ENCODE measurements around the gene ANP32E.
"Not testable (repeated sequence)": the region's sequence is repeated elsewhere in the genome, so short reads cannot be mapped to it uniquely, and the experiment has no call there.

ANP32E gene

DNA sequence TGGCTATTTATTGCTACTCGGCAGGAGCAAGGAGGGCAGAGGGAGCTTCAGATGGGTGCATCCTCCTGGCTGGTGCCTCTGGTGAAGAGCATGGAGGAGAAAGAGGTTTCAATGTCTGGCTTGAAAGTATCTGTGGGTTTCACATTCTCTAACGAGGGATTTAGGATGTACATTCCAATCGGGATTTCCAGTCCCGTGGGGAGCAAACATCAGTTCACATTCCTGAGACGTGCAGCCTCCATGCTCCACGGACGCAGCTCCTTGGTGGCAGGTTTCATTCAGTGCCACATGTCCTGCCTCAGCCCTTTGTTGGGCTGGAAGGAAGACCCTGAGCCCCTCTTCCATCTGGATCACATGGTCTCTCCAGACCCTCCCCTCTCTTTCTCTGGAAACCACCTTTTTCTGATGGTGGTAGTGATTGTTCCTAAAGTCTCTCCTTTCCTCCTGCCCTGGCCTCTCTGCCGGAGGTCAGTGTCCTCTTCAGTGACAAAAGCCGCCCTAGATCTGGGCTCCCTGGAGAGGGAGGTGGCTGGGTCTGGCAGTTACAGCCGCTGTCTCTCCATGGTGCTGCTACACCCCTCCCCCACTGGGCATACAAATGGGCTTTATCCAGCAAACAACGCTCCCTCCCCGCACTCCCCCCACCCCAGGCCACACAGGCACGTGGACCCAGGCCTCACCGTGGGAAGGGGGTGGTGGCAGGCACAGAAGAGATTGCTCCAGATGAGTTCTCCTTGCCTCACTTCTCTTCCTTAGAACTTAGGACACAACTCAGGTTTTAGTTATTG, 20.8 kb upstream of the ANP32E start:
- peak; percentile 75 for DNase-seq

DNA sequence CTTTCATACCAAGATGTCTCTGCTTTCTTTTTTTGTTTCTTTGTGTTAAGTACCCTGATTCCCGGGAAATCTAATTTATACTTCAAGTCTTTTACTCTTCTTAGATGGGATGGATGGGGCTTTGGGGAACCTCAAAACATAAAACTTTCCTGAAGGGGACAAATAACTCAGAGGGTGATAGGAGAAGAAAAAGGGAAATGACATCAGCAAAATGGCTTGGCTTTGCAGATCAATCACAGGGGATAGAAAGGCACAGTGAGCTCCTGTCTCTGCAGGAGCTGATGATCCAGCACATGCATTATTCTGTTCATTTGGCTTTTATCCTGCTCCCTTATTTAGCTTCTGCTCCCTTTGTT, 20.3 kb upstream of the ANP32E start:
- no peak for DNase-seq

DNA sequence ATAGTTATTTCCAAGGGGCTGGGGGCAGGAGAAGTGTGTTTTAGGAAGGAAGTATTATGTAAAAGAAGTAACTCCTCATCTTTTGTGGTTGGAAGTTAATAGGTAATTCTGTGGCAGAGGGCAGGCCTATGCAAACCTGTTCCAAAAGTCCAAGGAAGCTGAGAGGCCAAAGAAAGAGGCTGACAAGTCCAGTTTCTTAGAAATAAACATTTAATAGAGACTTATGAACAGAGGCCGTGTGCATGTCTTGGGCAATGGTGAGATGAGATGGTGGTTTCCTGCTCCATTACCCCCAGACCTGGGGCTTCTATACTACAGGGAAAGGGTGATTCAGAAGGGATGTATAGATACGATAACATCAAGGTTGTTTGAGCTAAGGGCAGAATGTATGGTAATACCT, 14.0 kb upstream of the ANP32E start:
- DNase-seq, result no peak

- DNase-seq, result no peak
These were observed 7.1 kb upstream of the ANP32E start for GRCh38 chr1:150243003-150243402.

GRCh38 chr1:150237746-150238145, 1.8 kb upstream of the ANP32E start:
- DNase-seq, result no peak

- DNase-seq, result not testable (repeated sequence)
These were observed 1.3 kb upstream of the ANP32E start for GRCh38 chr1:150237176-150237575.

- DNase-seq, result no peak
These were observed 745 bp upstream of the ANP32E start for GRCh38 chr1:150236614-150237100.

DNA sequence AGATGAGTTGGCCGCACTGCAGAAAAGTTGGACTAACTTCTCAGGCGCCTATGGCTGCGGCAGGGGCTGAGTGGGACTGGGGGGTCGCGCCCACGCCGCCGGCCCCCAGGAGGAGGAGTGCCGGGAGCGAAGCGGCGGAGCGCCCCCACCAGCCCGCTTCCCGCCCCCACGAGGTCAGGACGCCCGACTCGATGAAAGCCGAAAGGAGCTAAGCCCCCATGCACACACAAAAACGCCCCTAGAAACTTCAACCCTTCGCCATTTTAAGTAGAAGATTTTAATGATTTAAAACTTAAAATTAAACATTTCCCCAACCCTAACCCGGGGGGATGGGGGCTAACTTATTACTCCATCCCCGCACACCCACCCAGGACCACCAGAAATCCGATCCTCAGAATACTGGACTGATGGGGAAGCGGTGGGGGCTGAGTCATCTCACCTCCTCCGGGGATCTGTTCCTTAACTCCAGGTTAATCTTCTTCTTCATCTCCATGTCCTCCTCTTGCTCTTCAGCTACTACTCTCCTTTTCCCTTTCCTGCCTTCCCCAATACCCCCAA, 539 bp downstream of the ANP32E start:
- DNase-seq, result no peak

DNA sequence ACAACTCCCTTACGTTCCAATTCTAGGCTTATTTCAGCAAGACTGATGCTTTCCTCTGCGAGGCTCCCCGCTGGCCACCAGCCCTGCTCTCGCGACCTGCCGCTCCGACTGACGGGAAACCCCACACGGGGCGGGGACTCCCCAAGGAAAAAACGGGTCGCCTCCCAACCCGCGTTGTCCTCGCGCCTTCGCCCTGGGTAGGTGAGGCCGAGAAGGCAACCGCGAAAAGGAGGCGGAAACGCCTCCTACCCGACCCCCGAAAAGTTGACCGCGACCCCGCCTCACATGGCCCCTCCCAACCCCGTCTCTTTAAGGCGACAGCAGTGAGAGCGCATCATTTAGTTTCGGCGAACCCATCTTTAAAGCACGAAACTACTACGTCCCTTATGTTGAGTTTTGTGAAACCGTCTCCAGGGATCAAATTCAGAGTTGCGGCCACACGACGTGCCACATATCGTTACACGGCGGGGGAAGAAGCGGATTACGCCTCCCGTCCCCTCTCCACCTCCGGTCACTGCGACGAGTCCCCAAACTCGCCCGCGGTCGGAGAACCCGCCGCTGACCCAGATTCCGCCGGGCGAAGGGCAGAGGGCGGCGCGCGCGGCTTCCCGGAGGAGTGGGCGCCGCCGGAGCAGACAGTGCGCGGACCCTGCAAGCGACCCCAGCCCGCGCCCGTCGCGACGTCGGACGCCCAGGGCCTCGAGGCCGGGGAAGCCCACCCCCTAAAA, 1.2 kb downstream of the ANP32E start:
- DNase-seq, result peak; percentile 72

DNA sequence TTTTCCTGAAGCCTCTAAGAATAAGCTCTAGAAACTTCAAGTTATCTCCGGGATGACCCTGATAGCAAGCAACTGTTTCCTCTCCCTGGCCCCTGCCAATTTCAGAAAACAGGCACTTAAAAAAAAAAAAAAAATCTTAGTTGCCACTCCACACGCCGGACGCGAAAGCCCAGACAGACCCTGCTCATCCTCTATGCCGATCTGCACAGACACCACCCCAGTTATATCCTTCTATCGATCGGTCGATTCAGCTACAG, 1.7 kb downstream of the ANP32E start:
- peak; percentile 72 for DNase-seq

- DNase-seq, result peak; percentile 35
These were observed 2.3 kb downstream of the ANP32E start for GRCh38 chr1:150233359-150234308.

DNA sequence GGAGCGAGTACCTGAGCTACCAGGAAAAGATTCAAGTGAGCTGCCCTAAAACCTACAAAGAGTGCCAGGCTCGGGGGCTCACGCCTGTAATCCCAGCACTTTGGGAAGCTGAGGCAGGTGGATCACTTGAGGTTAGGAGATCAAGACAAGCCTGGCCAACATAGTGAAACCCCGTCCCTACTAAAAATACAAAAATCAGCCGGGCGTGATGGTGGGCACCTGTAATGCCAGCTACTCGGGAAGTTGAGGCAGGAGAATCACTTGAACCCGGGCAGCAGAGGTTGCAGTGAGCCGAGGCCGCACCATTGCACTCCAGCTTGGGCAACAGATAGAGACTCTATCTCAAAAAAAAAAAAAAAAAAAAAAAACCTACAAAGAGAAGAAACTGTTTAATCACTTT, 3.0 kb downstream of the ANP32E start:
- not testable (repeated sequence) for DNase-seq

GRCh38 chr1:150228246-150228645, 7.7 kb downstream of the ANP32E start:
- not testable (repeated sequence) for DNase-seq

- no peak for DNase-seq
These were observed 8.7 kb downstream of the ANP32E start for GRCh38 chr1:150227228-150227627.

- no peak for DNase-seq
These were observed 9.4 kb downstream of the ANP32E start for GRCh38 chr1:150226486-150226885.

DNA sequence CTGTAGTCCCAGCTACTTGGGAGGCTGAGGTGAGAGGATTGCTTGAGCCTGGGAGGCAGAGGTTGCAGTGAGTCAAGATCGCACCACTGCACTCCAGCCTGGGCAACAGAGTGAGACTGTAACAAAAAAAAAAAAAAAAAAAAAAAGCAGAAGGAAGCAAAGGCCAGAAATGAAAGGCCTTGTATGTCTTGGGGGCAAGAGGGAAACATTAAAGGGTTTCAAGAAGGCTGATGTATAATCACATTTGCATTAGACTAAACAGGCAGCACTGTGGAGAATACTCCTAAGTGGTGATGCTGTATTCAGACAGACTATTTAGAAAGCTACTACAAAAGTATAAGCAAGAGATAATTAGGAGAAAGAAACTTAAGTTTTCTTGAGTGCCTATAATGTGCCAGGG, 10.4 kb downstream of the ANP32E start:
- no peak for DNase-seq

GRCh38 chr1:150224983-150225382, 10.9 kb downstream of the ANP32E start:
- no peak for DNase-seq

GRCh38 chr1:150221552-150221951, 14.4 kb downstream of the ANP32E start:
- no peak for DNase-seq

DNA sequence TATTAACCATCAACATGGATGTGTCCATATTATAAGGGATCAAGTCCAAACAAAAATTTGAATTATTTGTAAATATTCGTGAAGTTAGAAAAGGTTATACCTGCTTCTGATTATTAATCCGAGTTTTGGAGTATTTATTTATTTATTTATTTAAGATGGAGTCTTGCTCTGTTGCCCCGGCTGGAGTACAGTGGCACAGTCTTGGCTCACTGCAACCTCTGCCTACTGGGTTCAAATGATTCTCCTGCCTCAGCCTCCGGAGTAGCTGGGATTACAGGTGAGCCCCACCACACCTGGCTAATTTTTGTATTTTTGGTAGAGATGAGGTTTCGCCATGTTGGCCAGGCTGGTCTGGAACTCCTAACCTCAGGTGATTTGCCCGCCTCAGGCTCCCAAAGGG, 20.1 kb downstream of the ANP32E start:
- not testable (repeated sequence) for DNase-seq

DNA sequence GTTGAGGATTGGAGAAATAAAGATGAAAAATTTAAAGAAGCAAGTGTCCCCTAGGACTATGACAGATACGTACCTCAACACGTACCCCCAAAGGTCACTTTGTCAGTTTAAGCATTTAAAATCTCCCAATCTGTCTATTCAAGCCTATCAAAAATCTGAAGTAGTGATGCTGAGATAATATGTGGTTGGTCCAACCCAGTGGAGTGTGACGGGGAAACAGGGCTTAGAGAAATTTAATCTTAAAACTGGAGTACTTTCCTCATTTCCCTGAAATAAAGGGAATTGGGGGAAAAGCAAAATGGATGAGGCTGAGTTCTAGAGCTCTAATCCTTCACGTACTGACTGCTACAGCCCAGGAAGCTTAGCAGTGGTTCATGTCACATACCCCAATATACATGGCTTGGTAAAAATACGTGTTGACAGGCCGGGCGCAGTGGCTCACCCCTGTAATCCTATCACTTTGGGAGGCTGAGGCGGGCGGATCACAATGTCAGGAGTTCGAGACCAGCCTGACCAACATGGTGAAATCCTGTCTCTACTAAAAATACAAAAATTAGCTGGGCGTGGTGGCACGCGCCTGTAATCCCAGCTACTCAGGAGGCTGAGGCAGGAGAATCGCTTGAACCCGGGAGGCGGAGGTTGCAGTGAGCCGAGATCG, 21.7 kb downstream of the ANP32E start:
- not testable (repeated sequence) for DNase-seq

DNA sequence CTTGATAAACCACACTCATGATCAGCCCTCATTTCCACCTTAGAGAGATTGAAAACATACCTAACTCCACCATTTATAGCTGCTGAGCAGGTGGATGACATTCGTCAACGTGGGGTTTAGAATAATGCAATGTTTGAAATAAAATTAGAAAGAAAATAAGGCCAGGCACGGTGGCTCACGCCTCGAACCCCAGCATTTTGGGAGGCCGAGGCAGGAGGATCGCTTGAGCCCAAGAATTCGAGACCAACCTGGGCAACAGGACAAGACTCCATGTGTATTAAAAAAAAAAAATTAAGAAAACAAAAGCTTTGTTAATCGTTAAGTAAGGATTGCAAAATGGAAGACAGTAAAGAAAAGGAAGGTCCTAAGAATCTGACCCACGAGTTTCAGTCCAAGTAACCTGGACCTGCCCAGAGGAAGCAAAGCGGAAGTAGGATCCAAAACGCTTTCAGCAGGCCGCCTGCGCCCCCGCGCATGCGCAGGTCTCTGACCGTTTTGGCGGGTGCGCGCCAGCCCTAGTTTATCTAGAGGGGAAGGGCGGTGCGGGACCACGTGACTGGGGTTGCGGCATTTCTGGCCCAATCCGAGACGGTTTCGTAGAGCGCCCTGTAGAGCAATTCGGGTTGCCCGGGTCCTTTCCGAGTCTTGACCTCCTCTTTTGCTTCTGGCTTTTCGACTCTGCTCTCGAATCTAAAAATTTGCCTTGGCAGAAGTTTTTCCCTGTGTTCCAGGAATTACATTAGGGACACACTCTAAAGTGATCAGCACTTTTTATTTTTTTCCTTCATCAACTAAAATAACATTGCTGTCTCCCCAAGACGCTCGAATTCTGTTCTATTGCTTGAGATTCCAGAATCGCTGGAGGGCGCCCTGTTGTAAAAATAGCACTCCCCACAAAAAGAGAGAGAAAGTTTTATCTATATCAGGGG, 22.5 kb downstream of the ANP32E start:
- DNase-seq, result peak; percentile 98
